Pulmonary artery endothelial cell (primary cell): ENCODE measurements around the gene TBC1D23. TPM values are rescaled to one million over a fixed set of nuclear protein-coding genes. Genes with fewer than 3 reads are reported as not detected.
A peak's percentile ranks its signal among the peaks of the same experiment; 100 is the strongest.
"Not testable (repeated sequence)": the region's sequence is repeated elsewhere in the genome, so short reads cannot be mapped to it uniquely, and the experiment has no call there.

ENCODE experiments used
- DNase-seq: peaks from one replicate; pipeline ENCODE4 v3.0.0-alpha.2; 2011; ENCODE audit warnings: low read depth, low spot score
- total RNA-seq: library from RNA; depleted of rRNA; stranded (reverse); fragments of >200 nt; gene quantifications from 2 replicates; pipeline ENCODE4 v1.2.3, GENCODE V29; 2014

TBC1D23 gene
- total RNA-seq = 39.8 and 40.7 TPM in 2 replicates

- DNase-seq = peak; percentile 100
These were observed at the start of gene TBC1D23 for GRCh38 chr3:100260685-100261484. Gene TBC1D23 (plus strand): TSS chr3:100260992. CDS start chr3:100261019, 27 bp downstream.

- DNase-seq = no peak
These were observed 46.8 kb upstream of the TBC1D23 start for GRCh38 chr3:100213891-100214573.

GRCh38 chr3:100214574-100214964 is 46.2 kb upstream of the TBC1D23 start:
- DNase-seq = no peak

GRCh38 chr3:100216713-100217112 is 44.1 kb upstream of the TBC1D23 start:
- no peak for DNase-seq

- no peak for DNase-seq
These were observed 39.6 kb upstream of the TBC1D23 start for GRCh38 chr3:100221159-100221558.

- no peak for DNase-seq
These were observed 35.6 kb upstream of the TBC1D23 start for GRCh38 chr3:100225193-100225592.

GRCh38 chr3:100225883-100226282 is 34.9 kb upstream of the TBC1D23 start:
- no peak for DNase-seq

- no peak for DNase-seq
These were observed 33.9 kb upstream of the TBC1D23 start for GRCh38 chr3:100226712-100227429.

- DNase-seq = no peak
These were observed 33.3 kb upstream of the TBC1D23 start for GRCh38 chr3:100227511-100227921.

GRCh38 chr3:100228247-100228646 is 32.5 kb upstream of the TBC1D23 start:
- no peak for DNase-seq

GRCh38 chr3:100229188-100229587 is 31.6 kb upstream of the TBC1D23 start:
- DNase-seq = not testable (repeated sequence)

- DNase-seq = no peak
These were observed 30.1 kb upstream of the TBC1D23 start for GRCh38 chr3:100230710-100231109.

- DNase-seq = no peak
These were observed 29.1 kb upstream of the TBC1D23 start for GRCh38 chr3:100231668-100232067.

- DNase-seq = no peak
These were observed 26.4 kb upstream of the TBC1D23 start for GRCh38 chr3:100234364-100234763.

GRCh38 chr3:100238599-100238998 is 22.2 kb upstream of the TBC1D23 start:
- DNase-seq = no peak

GRCh38 chr3:100242471-100242870 is 18.3 kb upstream of the TBC1D23 start:
- not testable (repeated sequence) for DNase-seq

- no peak for DNase-seq
These were observed 16.5 kb upstream of the TBC1D23 start for GRCh38 chr3:100244264-100244663.

GRCh38 chr3:100245136-100245535 is 15.7 kb upstream of the TBC1D23 start:
- DNase-seq = no peak

- no peak for DNase-seq
These were observed 14.9 kb upstream of the TBC1D23 start for GRCh38 chr3:100245927-100246326.

- no peak for DNase-seq
These were observed 13.8 kb upstream of the TBC1D23 start for GRCh38 chr3:100246999-100247398.

GRCh38 chr3:100252001-100252400 is 8.8 kb upstream of the TBC1D23 start:
- no peak for DNase-seq

GRCh38 chr3:100254168-100254777 is 6.5 kb upstream of the TBC1D23 start:
- peak; percentile 41 for DNase-seq
